BLaER1 treated with 17β-estradiol and CSF1 and Interleukin-3, amounts not matched to agents 10 nM and 100 nM (cell line): ENCODE data around the gene CIZ1.
"Not testable (repeated sequence)": the region's sequence is repeated elsewhere in the genome, so short reads cannot be mapped to it uniquely, and the experiment has no call there.

Experiments
- H3K27ac ChIP-seq, 11 experiments: shearing (Covaris generic); formaldehyde crosslinking; 2 replicates each; pipeline ENCODE4 v1.8.1; 2022
- H3K27me3 ChIP-seq, 11 experiments: shearing (Covaris generic); formaldehyde crosslinking; 2 replicates each; pipeline ENCODE4 v1.8.1; 2022
- H3K36me3 ChIP-seq, 11 experiments: shearing (Covaris generic); formaldehyde crosslinking; 2 replicates each; pipeline ENCODE4 v1.8.1; 2022
- H3K4me1 ChIP-seq, 10 experiments: shearing (Covaris generic); formaldehyde crosslinking; 2 replicates each; pipeline ENCODE4 v1.8.1; 2022
- H3K4me2 ChIP-seq, 11 experiments: shearing (Covaris generic); formaldehyde crosslinking; 2 replicates each; pipeline ENCODE4 v1.8.1; 2022
- H3K4me3 ChIP-seq, 10 experiments: shearing (Covaris generic); formaldehyde crosslinking; 2 replicates each; pipeline ENCODE4 v1.8.1; 2022
- H3K9ac ChIP-seq, 11 experiments: shearing (Covaris generic); formaldehyde crosslinking; 2 replicates each; pipeline ENCODE4 v1.8.1; 2022
- H3K9me3 ChIP-seq, 11 experiments: shearing (Covaris generic); formaldehyde crosslinking; replicated peaks in 1 of 11; 2 replicates each; pipeline ENCODE4 v1.8.1; 2022
- H4K20me1 ChIP-seq, 11 experiments: shearing (Covaris generic); formaldehyde crosslinking; 2 replicates each; pipeline ENCODE4 v1.8.1; 2022
- Cebpa-rat ChIP-seq, 11 experiments: shearing (Covaris generic); IDR thresholded peaks; 2 replicates each; pipeline ENCODE4 v1.8.1; 2022

Gene CIZ1

GRCh38 chr9:128190013-128190412 lies 1.4 kb downstream of the CIZ1 start:
- Histone ChIP-seq H3K4me3 (peak overlapping the region; percentile 70 to 92 (median 74); a peak in 18 of 20 replicates), H3K27ac (peak overlapping the region in 2 of 11 experiments; percentile 88 to 94; a peak in 4 of 22 replicates), H3K36me3 (peaks cover 30 to 54% (median 50%) of the 10 kb centered on the region in 11 experiments), H3K4me2 (peak overlapping the region; percentile 87 to 99 (median 96)), H4K20me1 (peaks cover 0 to 21% (median 0%) of the 10 kb centered on the region in 11 experiments; a peak in 5 of 22 replicates), H3K9me3 (no peaks in the 10 kb centered on the region), H3K4me1 (peaks cover 22 to 52% (median 37%) of the 10 kb centered on the region in 10 experiments), H3K27me3 (no peaks in the 10 kb centered on the region), H3K9ac (peak overlapping the region; percentile 87 to 98 (median 92))
- no peak for TF ChIP-seq Cebpa-rat (IDR thresholded peaks at IDR 0.05)

GRCh38 chr9:128188209-128188608 lies 3.2 kb downstream of the CIZ1 start:
- TF ChIP-seq Cebpa-rat (IDR thresholded peaks at IDR 0.05): no peak
- Histone ChIP-seq H3K36me3 (peaks cover 47 to 72% (median 68%) of the 10 kb centered on the region in 11 experiments), H3K9me3 (no peaks in the 10 kb centered on the region), H3K9ac (peak overlapping the region in 2 of 11 experiments; percentile 1 to 50; a peak in 3 of 22 replicates), H3K4me2 (peak overlapping the region in 5 of 11 experiments; percentile 6 to 48 (median 21); a peak in 5 of 22 replicates), H4K20me1 (peaks cover 0 to 21% (median 0%) of the 10 kb centered on the region in 11 experiments; a peak in 5 of 22 replicates), H3K4me3 (no peak overlapping the region), H3K27ac (no peak overlapping the region), H3K4me1 (peaks cover 22 to 43% (median 30%) of the 10 kb centered on the region in 10 experiments), H3K27me3 (no peaks in the 10 kb centered on the region)

GRCh38 chr9:128187361-128187760 lies 4.0 kb downstream of the CIZ1 start:
- no peak overlapping the region for H3K4me3 ChIP-seq
- peaks cover 0 to 21% (median 0%) of the 10 kb centered on the region in 11 experiments; a peak in 5 of 22 replicates for H4K20me1 ChIP-seq
- H3K9me3 ChIP-seq: no peaks in the 10 kb centered on the region
- H3K4me2 ChIP-seq: no peak overlapping the region
- peaks cover 18 to 35% (median 27%) of the 10 kb centered on the region in 10 experiments for H3K4me1 ChIP-seq
- H3K27ac ChIP-seq: no peak overlapping the region
- no peak for TF ChIP-seq Cebpa-rat (IDR thresholded peaks at IDR 0.05)
- peaks cover 56 to 80% (median 76%) of the 10 kb centered on the region in 11 experiments for H3K36me3 ChIP-seq
- H3K9ac ChIP-seq: no peak overlapping the region
- no peaks in the 10 kb centered on the region for H3K27me3 ChIP-seq

GRCh38 chr9:128185979-128186965 lies 5.1 kb downstream of the CIZ1 start:
- H3K27ac ChIP-seq: no peak overlapping the region
- H4K20me1 ChIP-seq: peaks cover 0 to 21% (median 0%) of the 10 kb centered on the region in 11 experiments; a peak in 5 of 22 replicates
- H3K9ac ChIP-seq: no peak overlapping the region
- H3K9me3 ChIP-seq: no peaks in the 10 kb centered on the region
- H3K27me3 ChIP-seq: no peaks in the 10 kb centered on the region
- no peak for TF ChIP-seq Cebpa-rat (IDR thresholded peaks at IDR 0.05)
- H3K4me3 ChIP-seq: no peak overlapping the region
- H3K4me2 ChIP-seq: no peak overlapping the region
- H3K36me3 ChIP-seq: peaks cover 59 to 88% (median 79%) of the 10 kb centered on the region in 11 experiments
- peaks cover 12 to 29% (median 20%) of the 10 kb centered on the region in 10 experiments for H3K4me1 ChIP-seq

GRCh38 chr9:128182893-128183588 lies 8.3 kb downstream of the CIZ1 start:
- H3K36me3 ChIP-seq: peaks cover 77 to 96% (median 91%) of the 10 kb centered on the region in 11 experiments
- peaks cover 0 to 31% (median 4%) of the 10 kb centered on the region in 11 experiments; a peak in 7 of 22 replicates for H4K20me1 ChIP-seq
- no peak overlapping the region for H3K4me3 ChIP-seq
- H3K27me3 ChIP-seq: no peaks in the 10 kb centered on the region
- no peak overlapping the region for H3K9ac ChIP-seq
- no peak overlapping the region for H3K4me2 ChIP-seq
- TF ChIP-seq Cebpa-rat (IDR thresholded peaks at IDR 0.05): no peak
- H3K4me1 ChIP-seq: peaks cover 0 to 4% (median under 1%) of the 10 kb centered on the region in 10 experiments; a peak in 8 of 20 replicates
- H3K9me3 ChIP-seq: peaks cover 0 to 25% (median 16%) of the 10 kb centered on the region in 11 experiments; a peak in 17 of 22 replicates
- H3K27ac ChIP-seq: no peak overlapping the region

- Histone ChIP-seq H3K36me3 (peaks cover 88 to 98% (median 91%) of the 10 kb centered on the region in 11 experiments), H3K9me3 (peaks cover 0 to 25% (median 16%) of the 10 kb centered on the region in 11 experiments; a peak in 17 of 22 replicates), H4K20me1 (peaks cover 0 to 40% (median 3%) of the 10 kb centered on the region in 11 experiments; a peak in 6 of 22 replicates)
- H3K4me3 ChIP-seq, H3K27ac ChIP-seq, H3K4me1 ChIP-seq, H3K27me3 ChIP-seq, H3K4me2 ChIP-seq, H3K9ac ChIP-seq: not testable (repeated sequence)
Measured at GRCh38 chr9:128181480-128181879, 9.9 kb downstream of the CIZ1 start.

- TF ChIP-seq Cebpa-rat (IDR thresholded peaks at IDR 0.05): no peak
- Histone ChIP-seq H3K36me3 (peaks cover 88 to 98% (median 91%) of the 10 kb centered on the region in 11 experiments), H3K9ac (no peak overlapping the region)
Measured at GRCh38 chr9:128180447-128180846, 10.9 kb downstream of the CIZ1 start.

GRCh38 chr9:128180001-128180400 lies 11.4 kb downstream of the CIZ1 start:
- no peaks in the 10 kb centered on the region for H3K4me1 ChIP-seq
- H3K4me3 ChIP-seq: no peak overlapping the region
- H3K9ac ChIP-seq: no peak overlapping the region
- H3K27ac ChIP-seq: no peak overlapping the region
- H3K27me3 ChIP-seq: no peaks in the 10 kb centered on the region
- H4K20me1 ChIP-seq: peaks cover 0 to 48% (median 4%) of the 10 kb centered on the region in 11 experiments; a peak in 7 of 22 replicates
- peaks cover 88 to 98% (median 91%) of the 10 kb centered on the region in 11 experiments for H3K36me3 ChIP-seq
- peaks cover 0 to 25% (median 16%) of the 10 kb centered on the region in 11 experiments; a peak in 17 of 22 replicates for H3K9me3 ChIP-seq
- TF ChIP-seq Cebpa-rat (IDR thresholded peaks at IDR 0.05): no peak
- no peak overlapping the region for H3K4me2 ChIP-seq

More at GRCh38 chr9:128180447-128180846, 10.9 kb downstream of the CIZ1 start:
- Histone ChIP-seq H4K20me1 (peaks cover 0 to 46% (median 4%) of the 10 kb centered on the region in 11 experiments; a peak in 7 of 22 replicates), H3K4me2 (no peak overlapping the region), H3K27ac (no peak overlapping the region), H3K4me1 (no peaks in the 10 kb centered on the region), H3K4me3 (no peak overlapping the region), H3K27me3 (no peaks in the 10 kb centered on the region), H3K9me3 (peaks cover 0 to 25% (median 16%) of the 10 kb centered on the region in 11 experiments; a peak in 17 of 22 replicates)
